HG02623 (cell line): Measurements from ENCODE around the gene GUCD1.
"Not testable (repeated sequence)": the region's sequence is repeated elsewhere in the genome, so short reads cannot be mapped to it uniquely, and the experiment has no call there.

ENCODE experiments used
- ATAC-seq: cut with Tn5 transposase; IDR thresholded peaks from one replicate; pipeline ENCODE4 v1.9.1; 2021; ENCODE audit warnings: moderate library complexity; ENCODE audit not compliant: unreplicated experiment

GUCD1 gene

GRCh38 chr22:24566899-24567511, 12.1 kb upstream of the GUCD1 start:
- ATAC-seq = no peak

DNA sequence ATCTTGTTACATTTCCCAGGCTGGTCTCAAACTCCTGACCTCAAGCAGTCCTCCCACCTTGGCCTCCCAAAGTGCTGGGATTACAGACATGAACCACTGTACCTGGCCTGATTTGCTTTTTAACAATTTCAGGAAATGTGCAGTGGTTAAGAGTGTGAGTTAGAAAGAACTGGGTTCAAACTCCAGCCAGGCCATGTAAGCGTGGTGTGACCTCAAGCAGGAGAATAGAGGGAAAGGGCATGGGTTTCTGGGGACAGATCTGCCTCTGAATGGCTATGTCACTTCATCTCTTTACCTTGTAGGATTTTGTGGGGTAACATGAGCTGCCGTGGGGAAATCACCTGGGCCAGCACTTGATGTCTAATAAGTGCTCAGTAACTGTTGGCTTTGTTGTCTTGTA, 10.1 kb upstream of the GUCD1 start:
- no peak for ATAC-seq

GRCh38 chr22:24564376-24565058, 9.6 kb upstream of the GUCD1 start:
- ATAC-seq = no peak

DNA sequence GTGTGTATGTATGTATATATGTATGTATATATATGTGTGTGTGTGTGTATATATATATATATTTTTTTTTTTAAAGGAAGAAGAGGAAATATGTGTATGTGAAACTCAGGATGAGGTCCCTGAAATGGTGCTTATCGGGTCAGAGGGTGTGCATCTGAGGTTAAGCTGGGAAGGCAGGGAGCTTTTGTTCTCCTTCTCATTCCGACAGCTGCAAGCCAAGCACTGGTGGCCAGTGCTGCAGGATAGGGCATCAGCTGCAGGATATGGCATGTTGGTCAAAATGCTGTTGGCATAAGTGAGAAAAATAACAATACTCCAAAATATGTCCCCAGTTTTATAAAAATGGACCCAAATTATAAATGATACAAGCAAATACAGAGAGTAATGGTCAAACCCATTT, 8.3 kb upstream of the GUCD1 start:
- no peak for ATAC-seq

DNA sequence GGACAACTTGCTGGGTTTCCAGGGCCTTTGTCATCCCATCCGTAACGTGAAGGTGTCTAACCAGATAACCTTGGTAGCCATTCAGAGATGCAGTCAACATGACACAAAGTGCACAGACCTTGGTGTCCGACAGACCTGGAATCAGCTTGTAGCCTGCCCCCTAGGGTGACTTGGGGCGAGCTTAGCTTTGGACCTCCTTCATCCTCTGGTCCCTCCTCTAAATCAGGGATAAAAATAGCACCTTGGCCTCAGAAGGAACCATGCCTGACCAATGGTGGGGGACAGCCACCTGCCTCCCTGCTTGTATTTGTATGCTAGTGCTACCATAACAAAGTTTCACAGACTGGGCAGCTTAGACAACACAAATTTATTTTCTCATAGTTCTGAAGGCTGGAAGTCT, 4.5 kb upstream of the GUCD1 start:
- no peak for ATAC-seq

GRCh38 chr22:24555165-24556039, 464 bp upstream of the GUCD1 start, which contains the start of gene SNRPD3:
Gene SNRPD3, plus strand, starts transcription at chr22:24555999. Its CDS starts 1,676 bp downstream, at chr22:24557675.
- peak; percentile 61 for ATAC-seq

GRCh38 chr22:24553597-24554312, 1.2 kb downstream of the GUCD1 start:
- ATAC-seq = no peak

DNA sequence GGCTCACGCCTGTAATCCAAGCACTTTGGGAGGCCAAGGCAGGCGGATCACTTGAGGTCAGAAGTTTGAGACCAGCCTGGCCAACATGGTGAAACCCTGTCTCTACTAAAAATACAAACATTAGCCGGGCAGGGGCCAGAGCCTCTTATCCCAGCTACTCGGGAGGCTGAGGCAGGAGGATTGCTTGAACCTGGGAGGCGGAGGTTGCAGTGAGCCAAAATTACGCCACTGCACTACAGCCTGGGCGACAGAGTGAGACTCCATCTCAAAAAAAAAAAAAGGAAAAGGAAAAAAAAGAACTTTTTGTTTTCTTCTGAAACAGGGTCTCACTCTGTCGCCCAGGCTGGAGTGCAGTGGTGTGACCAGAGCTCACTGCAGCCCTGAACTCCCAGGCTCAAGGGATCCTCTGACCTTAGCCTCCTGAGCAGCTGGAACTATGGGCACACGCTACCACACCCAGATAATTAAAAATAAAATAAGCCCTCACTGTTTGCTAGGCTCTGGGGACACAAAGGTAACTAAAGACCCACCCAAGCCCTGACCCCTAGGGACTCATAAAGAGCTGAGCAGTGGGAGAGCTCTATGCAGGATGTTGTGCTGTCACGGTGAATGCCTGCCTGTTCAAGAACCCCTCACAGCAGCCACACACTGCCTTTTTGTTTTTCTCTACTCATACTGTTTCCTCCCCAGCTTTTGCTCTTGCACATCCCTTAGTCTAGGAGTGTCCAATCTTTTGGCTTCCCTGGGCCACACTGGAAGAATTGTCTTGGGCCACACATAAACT, 2.2 kb downstream of the GUCD1 start:
- ATAC-seq = not testable (repeated sequence)

DNA sequence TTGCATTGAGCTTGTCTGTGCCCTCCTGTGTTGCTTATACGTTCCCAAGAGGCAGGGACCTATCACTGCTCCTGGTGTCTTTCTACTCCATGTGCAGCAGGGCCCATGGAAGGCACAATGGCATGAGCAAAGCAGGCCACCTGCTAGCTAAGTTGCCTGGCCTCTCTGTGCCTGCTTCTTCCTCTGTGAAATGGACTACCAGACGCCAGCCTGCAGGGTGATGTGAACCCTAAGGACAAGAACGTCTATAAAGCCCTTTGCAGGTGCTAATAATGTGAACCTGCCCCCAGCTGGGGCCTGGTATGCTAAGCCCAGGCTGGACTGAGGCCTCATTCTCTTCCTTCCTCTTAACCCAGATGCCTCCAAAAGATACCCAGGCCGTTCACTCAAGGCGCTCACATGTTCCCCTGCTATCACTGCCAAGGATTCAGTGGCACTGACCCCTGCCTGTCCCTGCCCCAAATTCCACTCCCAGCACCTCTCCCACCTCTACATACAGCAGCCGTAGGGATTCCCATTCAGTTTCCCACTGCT, 4.0 kb downstream of the GUCD1 start:
- no peak for ATAC-seq

GRCh38 chr22:24550028-24550901, 4.7 kb downstream of the GUCD1 start:
- ATAC-seq = no peak

GRCh38 chr22:24548812-24549211, 6.1 kb downstream of the GUCD1 start:
- ATAC-seq = no peak

DNA sequence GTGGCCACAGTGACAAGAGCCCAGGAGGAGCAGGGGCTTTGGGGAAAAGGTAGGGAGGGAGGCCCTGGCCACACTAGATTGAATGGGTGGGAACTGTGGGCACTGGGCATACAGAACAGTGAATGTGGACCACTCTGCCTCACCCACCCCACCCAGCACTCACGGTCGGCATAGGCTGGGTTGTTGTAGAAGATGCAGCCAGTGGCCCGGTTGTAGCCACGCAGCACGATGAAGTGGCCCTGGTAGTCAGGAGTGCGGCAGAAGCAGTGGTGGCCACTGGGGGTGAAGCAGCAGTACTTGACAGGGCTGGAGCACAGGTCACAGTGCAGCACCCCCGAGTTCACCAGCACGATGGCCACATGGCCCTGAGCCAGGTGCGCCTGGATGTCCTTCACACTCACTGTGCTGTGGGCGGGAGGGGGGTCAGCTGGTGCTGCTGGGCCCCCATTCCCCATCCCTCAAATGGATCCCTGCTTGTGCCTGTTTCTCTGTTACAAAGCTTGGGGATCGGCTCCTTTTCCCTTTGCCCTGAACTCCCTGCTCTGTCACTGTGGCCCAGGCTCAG, 11.2 kb downstream of the GUCD1 start:
- ATAC-seq = no peak

- ATAC-seq = no peak
These were observed 11.7 kb downstream of the GUCD1 start for GRCh38 chr22:24543185-24543601.

DNA sequence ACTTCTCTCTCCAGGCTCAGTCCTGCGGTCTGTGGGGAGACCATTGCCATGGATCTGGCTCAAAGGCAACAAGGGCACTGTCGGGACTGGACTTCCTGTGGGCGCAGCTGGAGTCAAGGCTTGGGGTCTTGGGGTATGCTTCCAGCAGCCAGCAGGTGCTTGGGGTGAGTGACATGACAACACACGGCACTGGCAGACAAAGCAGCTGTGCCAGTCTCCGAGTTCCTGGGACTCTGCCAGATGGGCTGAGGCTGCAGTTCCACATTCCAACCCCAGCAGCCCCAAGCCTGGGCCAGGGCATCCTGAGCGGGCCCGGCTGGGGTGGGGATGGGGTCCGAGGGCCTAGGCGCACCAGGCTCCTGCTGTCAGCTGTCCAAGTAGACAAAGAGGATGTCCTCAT, 12.3 kb downstream of the GUCD1 start:
- no peak for ATAC-seq

DNA sequence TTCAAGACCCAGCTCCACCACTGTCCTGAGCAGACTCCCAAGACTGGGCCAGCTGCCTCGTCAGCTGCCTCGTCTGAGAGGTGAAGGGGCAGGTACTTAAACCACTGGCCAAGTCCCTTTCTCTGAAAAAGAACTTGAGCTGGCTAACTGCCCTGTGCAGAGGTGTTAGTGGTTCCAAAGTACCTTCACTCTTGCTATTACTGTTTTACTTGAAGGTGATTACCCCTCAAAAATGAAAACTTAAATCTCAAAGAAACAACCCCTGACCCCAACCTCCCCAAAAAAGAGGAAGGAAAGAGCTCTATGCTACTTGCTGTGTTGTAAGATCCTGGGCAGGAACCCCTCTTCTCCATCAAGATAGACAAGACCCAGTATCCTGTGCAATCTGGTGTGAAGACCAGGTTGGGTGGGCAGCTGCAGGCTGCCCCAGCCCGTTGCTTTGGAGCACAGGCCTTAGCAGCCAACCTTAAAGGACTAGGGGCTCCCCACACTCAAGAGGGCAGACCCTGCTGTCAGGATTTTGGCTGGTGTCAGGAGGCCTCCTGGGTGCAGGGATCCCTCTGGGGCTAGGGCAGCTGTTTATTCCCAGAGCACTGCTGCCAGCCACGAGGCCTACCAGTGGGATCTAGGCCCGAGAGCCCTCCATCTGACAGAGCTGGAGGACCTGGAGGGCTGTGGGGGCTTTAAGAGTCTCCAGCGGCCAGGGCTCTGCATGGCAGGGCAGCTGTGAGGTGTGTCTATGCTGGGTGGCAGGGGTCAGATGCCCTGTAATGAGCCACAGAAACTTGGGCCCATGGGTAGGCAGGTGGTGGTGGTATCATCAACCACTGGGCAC, 13.0 kb downstream of the GUCD1 start:
- no peak for ATAC-seq

GRCh38 chr22:24540470-24540869, 14.5 kb downstream of the GUCD1 start:
- ATAC-seq = no peak

DNA sequence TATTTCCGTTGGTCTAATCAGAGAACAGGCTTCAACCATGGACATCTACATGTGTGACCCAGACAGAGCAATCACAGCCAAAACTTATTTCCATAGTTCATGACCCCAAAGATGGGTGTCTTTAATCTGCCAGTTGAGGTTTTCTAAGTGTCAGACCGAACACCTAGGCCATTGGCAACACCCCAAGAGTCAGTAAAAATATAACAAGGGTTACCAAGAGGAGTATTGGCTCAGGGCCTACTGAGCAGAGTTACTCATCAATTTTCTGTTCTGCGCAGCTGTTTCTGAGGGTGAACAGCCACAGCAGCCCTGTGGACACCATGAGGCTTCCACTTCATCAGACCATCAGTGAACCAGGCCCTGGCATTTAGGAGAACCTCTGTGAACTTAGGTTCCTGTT, 18.8 kb downstream of the GUCD1 start:
- no peak for ATAC-seq

GRCh38 chr22:24535348-24535747, 19.6 kb downstream of the GUCD1 start:
- ATAC-seq = no peak
